Thyroid gland (tissue), 4 donors: Measurements from ENCODE around the gene HOXA7.

Experiments used
- POLR2A ChIP-seq, 2 donors: fragments of 450-650 bp; IDR thresholded peaks; one replicate each; pipeline ENCODE4 v1.6.1; 2017; ENCODE audit warnings: antibody characterized with exemption in 2 of 2, mild to moderate bottlenecking in 2 of 2, moderate library complexity in 1 of 2
- TF ChIP-seq, protein P1 (sequence below), 6 experiments: fragments of 200-600 bp in 3 of 6; fragments of 450-650 bp in 3 of 6; sonication (generic) in 3 of 6; IDR thresholded peaks; one replicate each; pipeline ENCODE4 v1.5.1; 2016 to 2019; ENCODE audit warnings: antibody characterized with exemption in 6 of 6, mild to moderate bottlenecking in 2 of 6, inconsistent platforms in 1 of 6, moderate library complexity in 1 of 6

DNA sequence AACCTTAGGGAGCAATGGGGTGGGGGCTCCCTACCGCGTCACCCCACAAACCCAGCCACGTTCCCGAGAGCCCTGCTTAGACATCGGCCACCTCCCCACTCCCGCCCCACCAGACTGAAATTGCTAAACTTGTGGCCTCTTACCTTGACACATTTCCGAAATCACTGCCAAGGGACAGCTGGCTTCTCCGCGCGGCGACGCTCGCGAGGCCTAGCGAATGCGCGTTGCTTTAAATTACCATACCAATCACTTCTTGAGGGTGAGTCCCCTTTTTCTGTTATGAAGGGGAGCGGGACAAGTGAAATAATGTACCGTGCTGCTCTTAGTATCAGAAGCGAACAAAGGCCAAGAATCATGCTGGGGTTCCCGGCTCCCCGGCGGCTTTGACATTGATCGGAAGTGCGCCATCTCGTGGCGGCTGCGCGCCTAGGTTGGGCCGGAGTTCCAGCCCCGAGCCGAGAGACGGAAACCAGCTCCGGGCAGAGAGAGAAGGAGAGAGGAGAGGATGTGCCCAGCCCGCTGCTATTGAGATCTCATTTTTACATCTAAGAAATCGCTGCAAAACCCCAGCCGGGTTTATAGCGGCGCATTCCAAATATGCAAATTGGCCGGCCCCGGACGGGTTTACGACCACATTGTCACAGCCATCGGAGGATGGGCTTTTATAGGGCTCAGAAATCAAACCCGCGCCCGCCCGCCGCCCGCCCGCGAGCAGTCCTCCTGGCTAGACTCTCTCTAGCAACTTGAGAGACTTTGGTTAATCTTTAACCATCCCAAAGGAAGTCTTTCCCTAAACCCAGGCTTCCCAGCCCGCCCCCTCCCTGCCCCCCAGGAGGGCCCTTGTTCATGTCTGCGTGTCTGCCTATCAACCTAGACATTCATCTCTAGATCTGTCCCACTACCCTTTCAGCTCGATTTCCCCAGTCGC is 23.3 kb upstream of the HOXA7 start:
- no peak for TF ChIP-seq POLR2A (IDR thresholded peaks at IDR 0.05)
- TF ChIP-seq, protein P1, sequence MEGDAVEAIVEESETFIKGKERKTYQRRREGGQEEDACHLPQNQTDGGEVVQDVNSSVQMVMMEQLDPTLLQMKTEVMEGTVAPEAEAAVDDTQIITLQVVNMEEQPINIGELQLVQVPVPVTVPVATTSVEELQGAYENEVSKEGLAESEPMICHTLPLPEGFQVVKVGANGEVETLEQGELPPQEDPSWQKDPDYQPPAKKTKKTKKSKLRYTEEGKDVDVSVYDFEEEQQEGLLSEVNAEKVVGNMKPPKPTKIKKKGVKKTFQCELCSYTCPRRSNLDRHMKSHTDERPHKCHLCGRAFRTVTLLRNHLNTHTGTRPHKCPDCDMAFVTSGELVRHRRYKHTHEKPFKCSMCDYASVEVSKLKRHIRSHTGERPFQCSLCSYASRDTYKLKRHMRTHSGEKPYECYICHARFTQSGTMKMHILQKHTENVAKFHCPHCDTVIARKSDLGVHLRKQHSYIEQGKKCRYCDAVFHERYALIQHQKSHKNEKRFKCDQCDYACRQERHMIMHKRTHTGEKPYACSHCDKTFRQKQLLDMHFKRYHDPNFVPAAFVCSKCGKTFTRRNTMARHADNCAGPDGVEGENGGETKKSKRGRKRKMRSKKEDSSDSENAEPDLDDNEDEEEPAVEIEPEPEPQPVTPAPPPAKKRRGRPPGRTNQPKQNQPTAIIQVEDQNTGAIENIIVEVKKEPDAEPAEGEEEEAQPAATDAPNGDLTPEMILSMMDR (IDR thresholded peaks at IDR 0.05) = peak; percentile 35 to 85 (median 48)
